HG03175 (cell line): ENCODE data around the gene FAM120B.
"Not testable (repeated sequence)": the region's sequence is repeated elsewhere in the genome, so short reads cannot be mapped to it uniquely, and the experiment has no call there.

Experiments
- ATAC-seq: cut with Tn5 transposase; IDR thresholded peaks from one replicate; pipeline ENCODE4 v1.9.1; 2021; ENCODE audit warnings: mild to moderate bottlenecking, moderate library complexity; ENCODE audit not compliant: unreplicated experiment

FAM120B gene

GRCh38 chr6:170297576-170298330 lies 8.8 kb upstream of the FAM120B start:
- ATAC-seq, result no peak

DNA sequence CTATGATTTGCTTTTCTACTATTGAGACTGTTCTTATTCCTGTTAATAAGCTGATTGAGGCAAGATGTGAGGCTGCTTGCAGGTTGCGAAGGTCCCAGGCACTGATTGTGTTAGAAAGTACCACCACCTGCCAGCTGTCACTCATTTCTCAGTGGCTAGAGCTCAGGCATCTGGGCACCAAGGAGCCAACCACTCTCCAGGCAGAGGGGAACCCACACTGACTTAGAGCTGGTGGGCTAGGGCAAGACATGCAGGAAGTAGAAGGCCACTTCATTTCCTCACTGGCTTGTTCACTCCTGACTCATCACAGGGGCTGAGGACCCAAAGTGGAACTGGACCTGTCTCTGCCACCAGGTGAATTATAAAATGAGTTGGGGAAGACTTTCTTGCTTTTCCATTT lies 7.9 kb upstream of the FAM120B start:
- ATAC-seq, result no peak

GRCh38 chr6:170301184-170301583 lies 5.4 kb upstream of the FAM120B start:
- no peak for ATAC-seq

DNA sequence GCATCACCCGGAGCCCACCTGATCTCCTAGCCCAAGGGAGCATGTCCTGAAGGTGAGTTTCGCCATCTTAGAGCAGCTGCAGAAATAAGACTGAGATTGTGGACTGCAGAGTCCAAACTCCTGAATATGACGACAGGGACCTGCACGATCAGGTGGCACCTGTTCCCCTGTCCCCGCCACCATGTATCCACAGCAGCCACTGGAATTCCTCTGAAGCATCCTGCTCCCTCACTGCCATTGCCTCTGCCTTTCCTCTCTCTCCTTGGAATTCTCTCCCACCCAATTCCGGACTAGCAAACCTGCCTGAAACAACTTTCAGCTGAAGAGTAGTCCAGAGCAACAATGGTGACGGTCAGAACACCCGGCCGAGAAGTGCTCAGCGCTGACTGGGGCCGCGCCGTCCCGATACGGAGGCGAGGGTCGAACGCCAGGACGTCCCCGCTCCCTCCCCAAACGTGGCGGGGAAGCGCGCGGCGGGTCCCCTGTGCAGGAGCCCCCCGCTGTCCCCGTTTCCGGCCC lies 694 bp upstream of the FAM120B start:
- peak; percentile 20 for ATAC-seq

DNA sequence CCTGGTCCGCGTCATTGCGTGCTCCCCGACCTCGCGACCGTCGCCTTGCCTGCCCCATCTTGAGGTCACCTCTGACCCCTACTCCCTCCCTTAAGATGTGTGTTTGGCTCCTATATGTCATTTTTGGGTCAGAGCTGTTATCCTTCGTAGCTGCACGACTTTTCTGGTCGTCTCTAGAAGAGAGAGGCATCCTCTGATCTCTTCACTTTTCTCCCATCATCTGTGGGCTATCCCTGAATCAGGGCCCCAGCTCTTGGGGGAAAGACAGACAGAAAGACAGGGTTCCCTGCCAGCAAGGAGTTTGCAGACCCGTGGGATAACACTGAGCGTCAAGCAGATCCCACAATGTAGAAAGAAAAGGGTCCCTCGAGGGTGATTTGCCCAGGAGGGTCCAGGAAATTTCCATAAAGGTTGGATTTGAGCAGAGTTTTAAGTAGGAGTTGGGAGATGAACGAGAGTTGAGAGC lies 555 bp downstream of the FAM120B start:
- ATAC-seq, result no peak

DNA sequence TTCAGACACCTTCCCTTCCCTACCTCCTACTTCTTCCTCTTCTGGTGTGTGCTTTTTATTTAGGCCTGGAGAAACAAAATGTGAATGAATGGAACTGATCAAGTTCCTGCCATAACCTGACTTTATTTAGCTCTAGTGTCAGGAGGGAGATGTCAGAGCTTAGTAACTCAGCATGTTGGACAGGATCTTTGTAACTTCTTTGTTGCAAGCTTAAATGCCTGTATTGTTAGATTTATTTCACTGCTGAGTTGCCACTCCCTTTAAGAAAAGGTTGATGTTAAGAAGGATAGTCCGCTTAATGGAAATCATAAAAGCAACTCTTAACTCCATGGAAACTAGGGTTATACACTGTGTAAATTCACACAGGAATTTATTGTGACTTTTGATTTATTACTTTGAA lies 2.2 kb downstream of the FAM120B start:
- no peak for ATAC-seq

DNA sequence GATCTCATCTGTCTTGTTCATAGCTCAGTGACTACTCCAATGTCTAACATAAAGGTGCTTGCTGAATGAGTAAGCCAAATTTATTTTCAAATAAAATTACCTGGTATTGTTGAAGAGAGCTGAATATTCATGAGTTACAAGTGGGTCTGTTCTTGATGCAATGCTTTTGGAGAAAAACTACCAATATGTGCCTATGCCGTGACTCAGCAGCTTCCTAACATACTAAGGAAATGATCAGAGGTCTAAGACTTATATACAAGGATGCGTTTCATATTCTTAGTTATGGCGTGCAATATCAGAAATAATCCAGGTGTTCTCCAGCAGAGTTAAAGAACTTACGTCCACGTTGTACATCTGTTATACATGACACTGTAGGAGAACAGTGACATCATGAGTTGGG lies 5.1 kb downstream of the FAM120B start:
- ATAC-seq, result no peak

DNA sequence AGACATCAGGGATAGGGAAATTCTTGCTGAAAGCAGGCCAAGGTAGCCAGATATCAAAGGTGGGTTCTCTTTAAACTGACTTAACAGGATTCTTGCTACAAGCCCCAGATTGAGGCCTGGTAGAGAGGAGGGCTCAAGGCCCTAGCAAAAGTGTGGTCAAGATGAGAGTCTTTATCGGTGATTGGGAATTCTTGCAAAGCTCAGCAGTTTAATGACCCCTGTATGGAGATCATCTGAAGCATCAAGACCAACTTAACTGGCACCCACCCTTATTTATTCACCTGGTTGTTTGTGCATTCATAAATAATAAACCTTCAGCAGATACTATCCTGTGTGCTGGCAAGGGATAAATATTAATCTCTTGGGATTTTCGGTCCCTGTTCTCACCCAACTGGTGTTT lies 6.3 kb downstream of the FAM120B start:
- ATAC-seq, result no peak

DNA sequence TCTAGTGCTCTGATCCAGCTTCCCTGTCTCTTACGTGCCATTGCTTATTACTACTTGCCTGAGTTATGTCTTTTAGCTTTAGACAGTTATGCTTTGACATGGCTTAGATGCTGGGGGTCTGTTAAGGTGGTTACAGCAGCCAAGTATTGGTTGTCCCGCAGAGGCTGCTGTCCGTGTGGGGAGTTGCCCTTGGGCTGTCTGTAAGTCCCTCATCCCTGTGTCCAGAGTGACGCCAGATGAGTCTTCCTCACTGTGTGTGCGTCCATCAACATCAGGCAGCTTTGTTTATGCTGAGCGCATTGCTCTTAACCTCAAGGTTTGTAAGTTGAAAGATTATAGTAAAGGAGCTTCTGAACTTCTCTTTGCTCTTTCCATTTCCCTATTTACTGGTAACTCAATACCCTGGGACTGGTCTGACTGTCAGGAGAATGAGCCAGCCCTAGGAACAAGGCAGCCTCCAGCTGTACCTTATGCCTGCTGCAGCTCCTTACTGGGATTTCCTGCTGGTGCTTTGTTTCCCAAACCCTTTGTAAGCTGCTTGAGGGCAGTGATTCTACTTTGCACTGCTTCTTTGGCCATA lies 7.2 kb downstream of the FAM120B start:
- no peak for ATAC-seq

DNA sequence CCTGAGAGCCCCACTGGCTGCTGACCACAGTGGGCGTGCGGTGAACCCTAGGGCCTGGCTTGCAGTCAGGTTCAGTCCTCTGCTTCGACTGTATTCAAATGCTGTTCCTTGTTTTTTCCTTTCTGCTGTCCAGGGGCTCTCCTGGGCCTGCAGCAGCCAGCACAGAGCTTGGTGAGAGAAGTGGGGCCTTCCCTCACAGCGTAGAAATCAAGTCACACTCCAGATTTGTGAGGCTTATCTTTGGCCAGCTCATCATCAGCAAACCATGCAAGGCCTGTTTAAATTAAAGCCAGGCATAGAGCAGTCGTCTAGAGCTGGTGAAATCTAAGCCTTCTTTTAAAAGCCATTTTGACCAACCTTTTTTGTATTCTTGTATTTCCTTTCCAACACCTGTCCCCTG lies 8.4 kb downstream of the FAM120B start:
- no peak for ATAC-seq

- no peak for ATAC-seq
Observed at GRCh38 chr6:170316071-170316470, 9.5 kb downstream of the FAM120B start.

GRCh38 chr6:170317076-170317475 lies 10.5 kb downstream of the FAM120B start:
- no peak for ATAC-seq

DNA sequence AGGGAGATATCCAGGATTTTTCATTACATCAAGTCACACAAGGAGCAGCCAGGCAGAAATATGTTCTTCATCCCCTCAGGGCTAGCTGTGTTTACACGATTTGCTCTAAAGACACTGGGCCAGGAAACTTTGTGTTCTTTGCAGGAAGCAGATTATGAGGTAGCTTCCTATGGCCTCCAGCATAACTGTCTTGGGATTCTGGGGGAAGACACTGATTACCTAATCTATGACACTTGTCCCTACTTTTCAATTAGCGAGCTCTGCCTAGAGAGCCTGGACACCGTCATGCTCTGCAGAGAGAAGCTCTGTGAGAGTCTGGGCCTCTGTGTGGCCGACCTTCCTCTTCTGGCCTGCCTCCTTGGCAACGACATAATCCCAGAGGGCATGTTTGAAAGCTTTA lies 11.2 kb downstream of the FAM120B start:
- ATAC-seq, result no peak

DNA sequence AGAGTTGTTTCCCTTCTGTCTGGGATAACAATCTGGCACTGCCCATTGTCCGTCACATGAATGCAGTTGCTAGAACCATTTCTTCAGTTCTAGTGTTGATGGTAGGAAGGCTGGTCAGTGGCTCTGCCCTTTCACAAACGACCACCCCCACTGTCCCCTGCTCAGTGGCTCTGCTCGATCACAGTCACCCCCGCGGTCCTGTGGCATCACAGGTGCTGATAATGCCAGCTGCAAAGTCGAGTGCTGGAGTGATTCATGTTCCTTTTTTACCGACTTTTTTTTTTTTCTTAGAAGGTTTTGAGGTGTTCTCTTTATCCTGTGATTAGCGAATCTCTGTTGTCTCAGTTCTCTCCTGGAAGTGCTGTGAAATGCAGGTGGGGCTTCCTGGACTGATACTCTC lies 22.8 kb downstream of the FAM120B start:
- ATAC-seq, result no peak

DNA sequence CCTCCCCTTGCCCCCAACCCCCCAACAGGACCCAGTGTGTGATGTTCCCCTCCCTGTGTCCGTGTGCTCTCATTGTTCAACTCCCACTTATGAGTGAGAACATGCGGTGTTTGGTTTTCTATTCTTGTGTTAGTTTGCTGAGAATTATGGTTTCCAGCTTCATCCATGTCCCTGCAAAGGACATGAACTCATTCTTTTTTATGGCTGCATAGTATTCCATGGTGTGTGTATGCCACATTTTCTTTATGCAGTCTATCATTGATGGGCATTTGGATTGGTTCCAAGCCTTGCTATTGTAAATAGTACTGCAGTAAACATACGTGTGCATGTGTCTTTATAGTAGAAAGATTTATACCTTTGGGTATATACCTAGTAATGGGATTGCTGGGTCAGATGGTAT lies 28.6 kb downstream of the FAM120B start:
- ATAC-seq, result not testable (repeated sequence)

- ATAC-seq, result no peak
Observed at GRCh38 chr6:170344631-170345576, 38.3 kb downstream of the FAM120B start.

GRCh38 chr6:170345662-170346061 lies 39.1 kb downstream of the FAM120B start:
- no peak for ATAC-seq

- no peak for ATAC-seq
Observed at GRCh38 chr6:170346649-170347048, 40.1 kb downstream of the FAM120B start.

GRCh38 chr6:170347091-170347490 lies 40.5 kb downstream of the FAM120B start:
- no peak for ATAC-seq

GRCh38 chr6:170347975-170348374 lies 41.4 kb downstream of the FAM120B start:
- ATAC-seq, result no peak

- ATAC-seq, result not testable (repeated sequence)
Observed at GRCh38 chr6:170351456-170351855, 44.9 kb downstream of the FAM120B start.
